Superior temporal gyrus (tissue), 1 donor: ENCODE measurements around the gene ASS1.

Experiments
- DNase-seq: peaks from one replicate; pipeline ENCODE4 v3.0.0-alpha.2; 2016; ENCODE audit errors: extremely low spot score

Gene ASS1

DNA sequence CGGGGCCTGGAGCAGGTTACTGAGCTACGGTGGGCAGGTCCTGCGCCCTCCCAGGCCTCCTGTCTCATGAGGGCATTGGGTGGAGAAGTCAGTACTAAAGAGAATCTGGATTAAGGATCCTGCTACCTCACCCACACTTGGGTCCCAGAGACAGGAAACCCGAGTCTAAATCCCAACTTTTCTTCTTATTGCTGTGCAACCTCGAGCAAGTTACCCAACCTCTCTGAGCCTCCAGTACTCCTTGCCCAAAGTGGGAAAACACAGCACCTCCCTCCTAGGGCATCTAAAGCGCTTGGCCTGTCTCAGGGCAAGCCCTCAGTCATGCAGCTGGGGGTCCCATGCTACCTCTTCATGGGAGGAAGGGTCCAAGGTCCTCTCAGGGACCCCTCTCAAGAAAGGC lies 28.2 kb downstream of the ASS1 start:
- DNase-seq, result no peak

DNA sequence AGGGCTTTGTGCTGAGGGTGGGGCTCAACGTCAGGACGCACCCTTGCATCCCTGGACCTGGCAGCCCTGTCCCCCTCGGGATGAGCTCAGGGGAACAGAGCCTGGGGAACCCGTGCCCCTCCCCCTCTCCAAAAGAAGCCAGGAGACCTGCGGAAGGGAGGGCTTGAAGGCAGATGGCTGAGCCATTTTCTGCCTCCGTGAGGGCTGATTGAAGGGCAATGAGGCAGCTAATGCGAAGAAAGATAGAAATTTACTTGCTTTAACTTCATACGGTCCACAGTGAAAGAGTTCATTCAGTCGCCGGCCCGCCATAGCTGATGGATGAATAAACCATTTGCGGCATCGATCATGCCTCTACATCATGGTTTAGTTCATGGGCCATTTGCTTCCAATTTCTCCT lies 28.8 kb downstream of the ASS1 start:
- no peak for DNase-seq

DNA sequence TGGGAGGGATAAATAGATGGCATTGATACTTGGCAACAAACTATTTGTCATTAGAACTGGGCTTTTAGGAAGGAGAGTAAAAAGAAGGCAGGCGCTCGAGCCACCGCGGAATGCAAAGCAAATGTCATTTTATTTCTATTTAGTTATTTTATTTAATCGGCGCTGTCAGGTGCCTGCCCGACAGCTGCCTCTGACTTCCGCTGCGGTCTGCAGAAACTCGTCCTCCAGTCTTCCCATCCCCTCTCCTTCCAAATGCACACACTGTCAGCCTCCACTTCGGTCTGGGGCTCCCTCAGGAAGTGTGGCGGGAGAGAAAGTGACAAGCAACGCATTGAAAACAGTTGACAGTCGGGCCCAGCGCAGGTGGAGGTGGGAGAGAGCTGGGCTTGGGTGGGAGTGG lies 29.3 kb downstream of the ASS1 start:
- no peak for DNase-seq

DNA sequence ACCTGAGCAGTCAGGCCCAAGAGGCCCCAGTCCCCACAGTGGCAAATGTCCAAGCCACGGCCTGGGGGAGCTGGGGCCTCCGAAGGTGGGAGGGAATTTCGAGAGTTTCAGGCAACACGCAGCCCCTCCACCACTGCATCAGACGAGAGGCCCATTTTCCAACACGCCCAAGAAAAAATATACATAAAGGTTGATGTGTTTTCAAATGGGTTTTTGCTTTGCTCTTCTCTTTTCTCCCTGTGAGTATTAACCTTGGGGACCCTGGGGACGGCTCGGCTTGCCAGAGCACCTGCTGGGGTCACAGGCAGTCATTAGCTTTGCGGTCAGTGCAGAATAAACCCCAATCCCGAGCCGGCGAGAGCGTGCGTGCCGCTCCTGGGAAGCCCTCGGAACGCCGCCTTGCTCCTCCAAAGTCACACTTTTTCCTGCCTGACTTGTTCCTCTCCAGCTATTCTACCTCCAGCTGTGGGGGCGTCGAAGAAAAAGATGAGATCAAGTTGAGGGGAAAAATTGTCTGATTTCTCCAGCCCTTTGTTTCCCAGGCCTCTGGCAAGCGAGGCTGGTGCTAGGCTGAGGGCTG lies 31.5 kb downstream of the ASS1 start:
- DNase-seq, result no peak

GRCh38 chr9:130477564-130477963 lies 32.8 kb downstream of the ASS1 start:
- no peak for DNase-seq

- DNase-seq, result no peak
Observed at GRCh38 chr9:130478152-130478551, 33.4 kb downstream of the ASS1 start.

GRCh38 chr9:130478736-130479575 lies 34.2 kb downstream of the ASS1 start:
- DNase-seq, result no peak

- no peak for DNase-seq
Observed at GRCh38 chr9:130479587-130479986, 34.8 kb downstream of the ASS1 start.

- no peak for DNase-seq
Observed at GRCh38 chr9:130480673-130481072, 35.9 kb downstream of the ASS1 start.

DNA sequence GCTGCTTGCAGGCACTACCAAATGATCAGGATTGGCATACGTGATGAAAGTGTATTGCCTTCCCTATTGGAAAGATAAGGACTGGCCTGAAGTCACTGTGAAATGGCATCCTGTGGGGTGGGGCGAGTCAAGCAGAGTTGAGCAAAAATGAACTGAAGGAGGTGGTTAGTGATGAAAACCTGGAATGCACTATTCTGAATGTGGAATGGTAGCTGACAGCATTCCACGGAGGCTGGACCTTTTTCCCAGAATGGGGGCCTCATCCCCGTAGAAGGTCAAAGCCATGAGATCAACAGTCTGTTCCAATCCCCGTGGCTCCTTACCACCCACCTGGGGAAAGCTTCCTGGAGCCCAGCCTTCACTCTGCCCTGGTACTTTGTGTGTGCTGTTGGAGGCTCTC lies 37.7 kb downstream of the ASS1 start:
- no peak for DNase-seq

- no peak for DNase-seq
Observed at GRCh38 chr9:130483371-130483971, 38.7 kb downstream of the ASS1 start.

DNA sequence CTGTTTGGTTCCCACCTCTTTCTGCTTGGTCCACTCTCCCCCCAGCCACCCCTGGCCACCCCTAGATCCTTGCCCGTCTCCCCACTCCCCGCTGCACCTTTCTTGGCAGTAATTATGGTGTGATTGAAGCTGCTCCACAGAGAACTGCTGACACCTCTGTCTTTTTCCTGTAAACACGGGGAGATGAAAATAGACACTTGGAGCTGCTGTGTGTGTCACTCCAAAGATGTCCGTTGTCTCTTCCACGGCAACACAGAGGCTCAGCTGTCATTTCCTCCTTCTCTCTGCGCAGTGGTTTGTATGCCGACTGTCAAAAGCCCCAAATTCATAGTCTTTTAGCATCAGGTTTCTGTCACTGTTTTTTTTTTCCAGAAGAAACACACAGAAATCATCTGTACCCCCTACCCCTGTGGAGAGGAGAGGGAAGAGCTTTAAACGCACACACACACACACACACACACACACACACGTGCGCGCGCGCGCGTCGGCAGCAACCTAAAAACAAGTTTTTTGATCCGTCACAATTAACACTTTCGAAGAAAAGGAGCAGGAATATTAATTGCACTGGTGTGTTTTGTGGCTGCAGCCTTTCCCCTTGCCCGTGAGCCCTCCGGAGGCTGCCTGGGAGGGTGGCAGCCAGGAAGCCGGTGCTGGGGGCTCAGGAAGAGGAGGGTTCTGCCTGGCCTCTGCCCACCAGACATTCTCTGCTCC lies 39.8 kb downstream of the ASS1 start:
- DNase-seq, result peak; percentile 23

DNA sequence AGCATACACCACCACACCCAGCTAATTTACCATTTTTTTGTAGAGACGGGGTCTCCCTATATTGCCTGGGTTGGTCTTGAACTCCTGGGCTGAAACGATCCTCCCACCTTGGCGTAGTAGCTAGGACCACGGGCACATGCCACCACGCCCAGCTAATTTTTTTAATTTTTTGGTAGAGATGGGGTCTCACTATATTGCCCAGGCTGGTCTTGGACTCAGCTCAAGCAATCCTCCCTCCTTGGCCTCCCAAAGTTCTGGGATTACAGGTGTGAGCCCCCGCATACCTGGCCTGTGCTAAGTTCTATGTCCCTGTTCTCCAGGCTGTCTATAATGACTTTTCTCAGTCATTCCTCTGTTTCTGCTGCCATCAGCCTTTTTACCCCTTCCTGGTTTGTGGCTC lies 41.3 kb downstream of the ASS1 start:
- no peak for DNase-seq

DNA sequence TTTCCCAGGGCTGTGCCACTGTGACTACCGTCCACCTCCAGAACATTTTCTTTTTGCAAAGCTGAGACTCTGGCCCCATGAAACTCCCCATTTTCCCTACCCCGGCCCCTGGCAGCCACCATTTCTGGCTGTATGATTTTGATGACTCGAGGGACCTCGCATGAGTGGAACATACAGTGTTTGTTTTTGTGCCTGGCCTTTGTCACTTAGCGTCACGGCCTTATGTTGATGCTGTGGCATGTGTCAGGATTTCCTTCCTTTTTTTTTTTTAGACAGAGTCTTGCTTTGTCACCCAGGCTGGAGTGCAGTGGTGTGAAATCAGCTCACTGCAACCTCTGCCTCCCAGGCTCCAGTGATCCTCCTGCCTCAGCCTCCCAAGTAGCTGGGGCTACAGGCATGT lies 42.7 kb downstream of the ASS1 start:
- no peak for DNase-seq

GRCh38 chr9:130488621-130489330 lies 44.0 kb downstream of the ASS1 start:
- DNase-seq, result no peak

DNA sequence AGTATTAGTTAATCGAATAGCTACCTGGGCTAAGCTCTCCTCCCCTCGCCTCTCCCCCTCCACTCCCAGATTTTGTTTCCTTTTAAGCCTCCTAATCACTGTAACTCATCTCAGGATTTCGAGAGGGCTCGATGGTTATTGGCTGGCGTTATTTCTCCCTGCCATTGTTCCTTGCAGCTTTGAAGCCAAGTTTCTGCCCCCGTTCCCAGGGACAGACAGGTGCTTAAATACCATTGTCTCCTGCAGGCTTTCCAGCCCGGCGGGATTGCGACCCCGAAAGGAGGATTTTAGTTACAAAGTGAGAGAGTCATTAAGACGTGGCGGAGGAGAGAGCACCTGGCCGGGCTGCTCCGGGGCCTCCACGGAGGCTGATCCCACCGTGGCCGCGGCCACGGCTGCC lies 46.2 kb downstream of the ASS1 start:
- DNase-seq, result no peak

DNA sequence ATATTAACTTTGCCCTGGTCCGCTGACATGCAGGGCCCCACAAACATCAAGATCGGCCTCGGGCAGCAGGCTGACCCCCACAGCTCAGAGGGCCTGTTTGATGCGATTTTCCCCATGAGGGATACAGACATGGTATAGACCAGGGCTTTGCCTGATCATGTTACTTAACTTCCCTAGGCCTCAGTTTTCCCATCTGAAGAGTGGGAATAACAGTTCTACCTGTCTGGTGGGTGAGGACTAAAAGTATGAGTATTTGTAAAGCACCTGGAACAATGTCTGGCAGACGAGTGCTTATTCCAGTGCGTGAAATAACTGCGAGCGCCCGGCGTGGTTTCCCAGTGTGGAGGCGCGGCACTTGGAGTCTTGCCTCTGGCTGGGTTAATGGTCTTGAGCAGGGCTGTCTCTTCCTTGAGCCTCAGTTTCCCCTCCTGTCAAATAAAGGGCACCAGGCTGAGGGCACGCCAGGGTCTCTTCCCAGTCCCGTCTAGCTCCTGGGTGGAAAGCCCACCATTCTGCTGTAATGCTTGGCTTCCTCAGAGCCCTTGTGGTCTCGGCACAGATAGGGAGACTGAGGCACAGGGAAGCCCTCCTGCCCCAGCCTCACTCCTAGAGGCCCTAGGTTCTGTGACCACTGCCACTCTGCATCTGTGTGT lies 47.2 kb downstream of the ASS1 start:
- DNase-seq, result no peak

DNA sequence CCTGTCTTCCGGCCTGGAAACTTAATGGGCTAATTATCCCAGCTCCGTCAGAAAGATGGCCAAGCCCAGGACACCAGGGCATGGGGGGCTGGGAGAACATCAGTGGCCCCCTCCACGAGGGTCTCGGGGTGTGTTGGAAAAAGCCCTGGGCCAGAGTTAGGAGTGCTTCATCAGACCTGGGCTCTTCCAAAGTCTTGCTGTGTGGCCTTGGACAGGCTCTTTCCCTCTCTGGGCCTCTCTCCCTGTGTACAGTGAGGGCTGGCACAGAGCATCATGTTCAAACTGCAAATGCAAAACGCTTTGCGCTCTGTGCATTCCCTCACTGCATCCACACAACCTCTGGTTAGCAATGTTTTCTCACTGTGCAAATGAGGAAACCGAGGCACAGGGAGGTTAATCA lies 48.3 kb downstream of the ASS1 start:
- no peak for DNase-seq

- DNase-seq, result no peak
Observed at GRCh38 chr9:130493476-130493875, 48.7 kb downstream of the ASS1 start.

DNA sequence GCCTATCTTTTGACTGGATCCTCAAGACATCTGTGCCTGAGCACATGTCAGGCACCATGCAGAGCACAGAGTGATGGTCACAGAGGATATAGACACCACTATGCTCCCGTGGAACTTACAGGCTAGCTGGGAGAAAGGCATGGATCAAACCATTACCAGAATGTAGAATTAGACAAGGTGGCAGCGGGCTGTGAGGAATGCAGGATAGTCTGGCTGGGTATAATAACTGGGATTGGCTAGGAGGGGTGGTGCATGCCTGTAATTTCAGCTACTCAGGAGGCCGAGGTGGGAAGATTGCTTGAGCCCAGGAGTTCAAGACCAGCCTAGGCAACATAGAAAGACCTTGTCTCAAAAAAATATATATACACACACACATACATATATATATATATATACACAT lies 50.3 kb downstream of the ASS1 start:
- DNase-seq, result no peak

- no peak for DNase-seq
Observed at GRCh38 chr9:130497139-130497538, 52.4 kb downstream of the ASS1 start.
